Measurements from ENCODE around the gene IZUMO4.

The IZUMO4 gene, protein sequence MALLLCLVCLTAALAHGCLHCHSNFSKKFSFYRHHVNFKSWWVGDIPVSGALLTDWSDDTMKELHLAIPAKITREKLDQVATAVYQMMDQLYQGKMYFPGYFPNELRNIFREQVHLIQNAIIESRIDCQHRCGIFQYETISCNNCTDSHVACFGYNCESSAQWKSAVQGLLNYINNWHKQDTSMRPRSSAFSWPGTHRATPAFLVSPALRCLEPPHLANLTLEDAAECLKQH

DNA sequence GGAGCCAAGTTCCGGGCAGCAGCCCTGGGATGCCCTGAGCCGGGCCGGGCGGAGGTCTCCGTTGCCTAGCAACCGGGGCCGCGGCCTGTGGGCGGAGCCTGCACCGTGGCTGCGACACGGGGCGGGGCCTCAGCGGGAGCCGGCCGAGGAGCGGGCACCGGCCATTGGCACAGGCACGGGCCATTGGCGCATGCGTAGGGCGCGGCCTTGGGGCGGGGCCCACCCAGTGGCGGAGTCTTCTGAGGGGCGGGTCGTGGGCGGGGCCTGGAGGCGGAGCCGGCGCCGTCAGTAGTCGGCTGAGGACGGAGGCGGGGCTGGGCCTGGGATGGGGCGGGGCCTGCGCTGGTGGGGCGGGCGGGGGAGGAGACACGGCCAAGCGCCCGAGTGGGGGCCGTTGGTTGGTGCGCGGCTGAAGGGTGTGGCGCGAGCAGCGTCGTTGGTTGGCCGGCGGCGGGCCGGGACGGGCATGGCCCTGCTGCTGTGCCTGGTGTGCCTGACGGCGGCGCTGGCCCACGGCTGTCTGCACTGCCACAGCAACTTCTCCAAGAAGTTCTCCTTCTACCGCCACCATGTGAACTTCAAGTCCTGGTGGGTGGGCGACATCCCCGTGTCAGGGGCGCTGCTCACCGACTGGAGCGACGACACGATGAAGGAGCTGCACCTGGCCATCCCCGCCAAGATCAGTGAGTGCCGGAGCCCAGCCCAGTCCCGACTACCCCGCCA, at the start of gene IZUMO4:
IZUMO4 (plus strand) TSS at position 436 of the 723 bp plus-strand sequence; CDS start at position 467, 31 bp downstream.
- peak; percentile 99 for DNase-seq (ENCODE audit: low spot score)

DNA sequence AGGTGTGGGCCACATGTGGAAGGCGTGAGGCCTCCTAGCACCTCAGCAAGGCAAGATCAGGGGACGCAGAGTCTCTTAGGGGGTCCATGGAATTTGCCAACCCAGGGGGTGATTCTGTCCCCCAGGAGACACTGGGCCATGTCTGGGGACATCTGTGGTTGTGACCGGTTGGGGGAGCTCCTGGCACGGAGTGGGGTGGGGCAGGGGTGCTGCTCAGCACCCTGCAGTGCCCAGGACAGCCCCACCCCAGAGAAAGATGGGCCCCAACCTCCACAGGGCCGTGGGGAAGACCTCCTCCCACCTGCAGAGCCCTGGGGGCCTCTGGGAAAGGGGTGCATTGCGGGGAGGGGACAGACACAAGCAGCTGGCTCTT, 49.7 kb upstream of the IZUMO4 start:
- DNase-seq (ENCODE audit: low spot score): no peak

DNA sequence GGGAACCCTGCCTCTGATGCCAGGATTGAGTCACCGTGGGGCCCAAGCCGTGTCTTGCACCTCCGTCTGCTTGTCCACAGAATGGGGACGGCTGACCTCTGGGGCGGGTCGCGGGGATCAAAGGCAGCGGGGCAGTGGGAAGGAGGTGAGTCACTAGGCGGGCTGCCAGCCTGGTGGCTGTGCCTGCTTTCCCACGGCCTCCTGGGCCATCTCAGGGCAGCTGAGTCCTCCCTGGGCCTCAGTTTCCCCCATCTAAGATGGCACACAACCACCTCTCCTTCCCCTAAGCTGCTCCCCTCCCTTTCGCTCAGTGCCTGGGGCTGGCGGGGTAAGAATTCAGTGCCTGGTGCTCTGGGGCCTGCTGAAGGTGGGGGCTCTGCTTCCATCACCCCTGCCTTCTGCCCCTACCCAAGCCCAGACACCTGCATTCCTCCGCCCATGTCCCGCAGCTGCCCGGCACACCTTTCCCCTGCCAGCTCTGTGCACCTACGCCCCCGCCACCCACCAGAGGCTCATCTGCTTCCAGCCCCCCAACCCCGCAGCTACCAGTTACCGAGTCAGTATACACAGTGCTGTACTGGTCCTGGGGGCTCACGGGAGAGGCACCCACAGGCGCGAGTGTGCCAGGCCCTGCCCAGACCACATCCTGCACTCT, 49.1 kb upstream of the IZUMO4 start:
- DNase-seq (ENCODE audit: low spot score): no peak

DNA sequence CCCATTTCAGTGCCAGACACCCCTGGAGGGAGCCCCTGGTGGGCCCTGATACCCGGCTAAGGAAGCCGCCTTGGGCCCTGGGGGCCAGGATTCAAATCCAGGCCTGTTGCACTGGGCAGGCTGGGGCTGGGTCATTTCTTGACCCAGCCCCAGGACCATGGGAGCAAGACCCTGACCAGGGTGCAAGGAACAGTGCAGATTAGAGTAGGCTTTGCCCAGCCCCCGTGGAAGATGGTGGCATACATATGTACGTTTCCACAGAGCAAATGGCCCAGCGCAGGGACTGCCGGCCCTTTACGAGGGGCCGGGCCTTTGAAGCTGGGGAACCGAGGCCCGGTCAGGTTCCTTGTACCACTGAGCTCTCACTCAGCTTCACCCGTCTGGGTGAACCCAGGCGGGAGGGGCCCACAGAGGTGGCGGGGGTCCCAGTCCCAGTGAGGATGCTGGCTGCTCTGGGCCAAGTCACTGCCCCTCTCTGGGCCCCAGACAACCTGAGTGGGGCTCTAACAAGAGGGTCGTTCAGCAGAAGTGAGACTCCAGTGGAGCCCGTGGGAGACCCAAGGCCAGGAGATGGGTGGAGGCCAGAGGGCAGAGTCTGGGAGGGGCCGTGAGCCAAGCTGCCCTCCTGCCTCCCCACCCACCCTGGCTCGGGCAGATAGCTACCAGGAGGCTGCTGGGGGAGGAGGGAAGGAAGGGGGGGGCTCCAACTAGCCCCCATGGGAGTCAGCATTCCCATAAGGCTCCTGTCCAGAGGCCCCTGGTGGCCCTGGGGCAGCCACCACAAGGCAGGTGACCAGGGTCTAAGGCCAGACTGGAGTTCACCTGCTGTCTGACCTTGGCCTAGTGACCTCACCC, 48.4 kb upstream of the IZUMO4 start:
- DNase-seq (ENCODE audit: low spot score): no peak

DNA sequence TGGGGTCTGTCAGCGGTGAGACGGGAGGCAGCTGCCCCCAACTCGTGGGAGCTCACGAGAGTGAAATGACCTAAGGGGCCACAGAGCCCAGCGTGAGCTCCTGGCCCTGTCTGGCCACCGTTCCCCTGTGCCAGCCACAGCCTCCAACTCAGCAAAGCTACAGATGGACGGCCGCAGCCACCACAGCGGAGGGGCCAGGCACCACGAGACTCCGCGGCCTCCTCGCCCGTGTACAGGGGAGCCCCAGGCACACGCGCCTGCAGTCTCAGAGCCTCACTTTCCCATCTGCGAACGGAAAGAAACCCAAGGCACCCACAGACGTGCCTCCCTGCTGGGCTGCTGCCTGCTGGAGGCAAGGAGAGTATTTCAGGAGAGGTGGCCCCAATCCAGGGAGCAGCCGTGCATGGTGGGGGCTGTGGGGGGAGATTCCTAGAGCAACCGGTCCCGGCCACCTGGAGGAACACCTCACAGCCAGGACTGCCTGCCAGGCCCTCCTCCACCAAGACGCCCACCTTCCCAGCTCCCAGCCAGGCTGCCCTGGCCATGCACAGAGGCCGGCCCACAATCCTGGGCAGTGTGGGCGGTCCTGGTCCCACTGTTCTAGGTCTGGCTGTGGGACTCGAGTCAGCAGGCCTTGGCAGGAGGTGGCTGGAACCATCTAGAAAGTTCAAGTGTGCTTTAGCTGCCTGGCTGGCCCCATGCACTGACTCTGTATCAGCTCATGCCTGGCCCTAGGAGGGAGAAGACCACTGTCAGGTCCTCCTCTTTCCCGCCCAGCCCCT, 47.6 kb upstream of the IZUMO4 start:
- peak; percentile 63 for DNase-seq (ENCODE audit: low spot score)

DNA sequence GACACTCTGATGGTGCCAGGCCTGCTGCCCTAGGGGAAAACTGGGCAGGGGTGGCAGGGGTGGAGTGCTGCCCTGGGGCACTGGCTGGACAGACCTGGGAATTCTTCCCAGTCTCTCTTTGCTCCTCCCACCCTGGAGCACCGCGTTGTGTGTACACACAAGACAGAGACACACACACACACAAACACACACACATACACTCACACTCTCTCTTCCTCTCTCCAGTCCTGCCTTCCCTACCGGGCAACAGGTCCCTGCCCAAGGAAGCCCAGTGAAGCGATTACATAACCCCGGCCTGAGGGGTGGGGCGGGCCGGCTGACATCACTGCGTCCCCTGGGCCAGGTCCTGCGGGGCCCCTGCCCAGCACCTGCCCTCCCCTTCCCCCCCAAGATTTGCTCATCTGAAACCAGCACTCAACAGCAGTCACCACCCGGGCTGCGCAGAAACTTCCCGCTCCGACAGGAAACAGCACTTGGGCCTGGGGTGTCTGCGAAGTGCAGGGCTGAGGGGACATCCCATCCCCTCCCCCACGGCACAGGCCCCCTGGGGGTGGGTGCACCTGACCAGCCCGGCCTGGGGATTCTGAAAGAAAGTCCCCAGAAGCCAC, 46.9 kb upstream of the IZUMO4 start:
- DNase-seq (ENCODE audit: low spot score): peak; percentile 85

DNA sequence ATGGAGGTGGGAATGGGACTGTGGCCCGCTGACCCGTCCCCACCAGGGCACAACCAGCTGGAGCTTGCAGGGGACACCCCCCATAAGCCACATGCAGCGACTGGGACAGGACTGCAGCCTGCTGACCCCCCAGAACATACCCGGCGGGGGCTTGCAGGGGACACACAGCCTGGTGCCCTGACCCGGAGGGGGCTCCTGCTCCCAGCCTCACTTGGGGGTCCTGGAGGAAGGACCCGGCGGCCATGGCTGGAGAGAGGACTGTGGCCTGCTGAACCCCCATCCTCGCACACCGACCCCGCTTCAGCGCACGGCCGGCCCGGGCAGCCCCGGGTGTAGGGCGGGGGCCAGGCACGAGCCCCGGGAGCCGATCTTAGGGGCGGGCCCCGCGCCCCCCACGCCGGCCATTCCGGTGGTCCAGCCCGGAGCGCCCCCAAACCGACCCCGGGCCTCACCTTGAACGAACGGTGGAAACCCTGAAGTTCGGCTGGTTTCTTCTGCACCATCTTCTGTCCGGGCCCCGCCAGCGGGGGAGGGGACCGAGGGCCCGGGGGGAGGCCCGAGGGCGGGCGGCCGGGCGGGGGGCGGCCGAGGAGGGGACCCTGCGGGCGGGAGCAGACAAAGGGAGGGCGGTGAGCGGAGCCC, 46.2 kb upstream of the IZUMO4 start:
- DNase-seq (ENCODE audit: low spot score): no peak

DNA sequence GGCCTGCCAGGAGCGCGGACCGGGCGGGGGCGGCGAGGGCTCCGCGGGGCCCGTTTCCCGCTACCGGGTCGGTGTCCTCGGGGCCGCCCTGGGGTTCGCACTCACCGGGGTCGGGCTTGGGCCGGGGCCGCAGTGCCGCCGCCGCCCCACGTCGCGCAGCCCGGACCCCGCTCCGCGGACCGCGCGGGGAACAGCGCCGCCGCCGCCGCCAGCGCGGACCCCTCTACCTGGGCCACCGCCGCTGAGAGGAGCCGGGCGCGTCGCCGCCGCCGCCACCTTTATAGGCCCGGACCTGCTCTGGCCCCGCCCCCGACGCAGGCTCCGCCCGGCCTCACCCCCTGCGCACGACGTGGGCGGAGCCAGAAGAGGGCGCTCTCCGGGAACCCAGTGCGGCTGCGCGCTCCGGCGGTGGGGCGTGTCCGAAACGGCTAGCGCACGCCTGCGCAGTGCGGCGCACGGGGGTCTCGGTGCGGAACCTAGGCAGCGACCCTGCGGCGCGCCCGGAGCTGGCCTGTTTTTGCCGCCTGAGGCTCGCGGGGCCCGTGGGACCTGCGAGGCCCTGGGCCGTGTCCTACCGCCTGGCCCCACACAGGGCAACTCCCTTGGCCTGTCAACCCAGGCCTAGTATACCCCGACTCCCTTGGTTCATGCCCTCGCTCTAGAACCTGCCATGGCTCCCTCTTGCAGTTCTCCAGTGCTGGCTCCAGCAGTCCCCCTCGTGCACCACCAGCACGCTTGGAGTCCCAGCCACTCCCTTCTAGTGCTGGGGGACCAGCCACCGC, 45.5 kb upstream of the IZUMO4 start, which contains the start of gene MKNK2:
MKNK2 (minus strand) TSS at position 254 of the 782 bp plus-strand sequence. CDS start 393 bp downstream, outside the sequence.
- DNase-seq (ENCODE audit: low spot score): peak; percentile 95

DNA sequence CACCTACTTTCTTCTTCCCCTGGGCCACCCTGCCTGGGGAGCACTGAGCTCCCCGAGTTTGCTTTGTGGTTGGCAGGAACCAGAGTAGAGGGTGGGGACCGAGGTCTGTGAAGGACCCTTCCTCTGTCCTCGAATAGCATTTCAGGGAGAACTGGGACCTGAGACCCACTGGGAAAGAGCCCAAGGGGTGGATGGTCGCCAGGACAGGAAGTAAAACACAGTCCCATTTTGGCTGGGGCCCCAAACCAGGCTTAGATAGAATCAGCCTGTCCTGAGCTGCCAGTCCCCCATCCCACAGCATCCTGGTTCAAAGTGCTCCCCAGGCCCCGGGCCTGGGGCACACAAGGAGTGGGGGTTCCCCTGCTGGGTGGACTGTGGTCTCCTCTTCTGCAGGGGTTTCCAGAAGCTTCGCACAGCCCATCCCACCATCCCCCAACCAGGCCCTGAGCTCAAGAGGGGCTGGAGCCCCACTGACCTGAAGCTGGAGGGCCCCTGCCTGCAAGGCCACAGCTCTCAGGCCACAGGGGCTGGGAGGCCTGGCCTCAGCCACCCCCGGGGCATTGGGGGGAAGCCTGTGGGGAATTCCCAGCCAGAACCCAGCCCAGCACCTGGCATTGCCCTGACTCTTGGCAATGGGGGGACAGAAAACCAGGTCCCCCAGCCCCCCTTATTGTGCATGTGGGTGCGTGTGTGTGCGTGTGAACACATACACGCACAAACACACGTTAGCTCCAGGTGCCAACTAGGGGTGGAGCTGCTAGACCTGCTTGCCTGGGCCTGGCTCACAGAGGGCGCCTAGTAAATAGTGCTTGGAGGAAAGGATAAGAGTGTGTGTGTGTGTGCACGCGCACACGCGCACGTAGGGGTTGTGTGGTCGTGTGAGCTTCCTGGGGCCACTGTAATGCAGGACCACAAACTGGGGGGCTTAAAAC, 44.7 kb upstream of the IZUMO4 start:
- DNase-seq (ENCODE audit: low spot score): no peak

DNA sequence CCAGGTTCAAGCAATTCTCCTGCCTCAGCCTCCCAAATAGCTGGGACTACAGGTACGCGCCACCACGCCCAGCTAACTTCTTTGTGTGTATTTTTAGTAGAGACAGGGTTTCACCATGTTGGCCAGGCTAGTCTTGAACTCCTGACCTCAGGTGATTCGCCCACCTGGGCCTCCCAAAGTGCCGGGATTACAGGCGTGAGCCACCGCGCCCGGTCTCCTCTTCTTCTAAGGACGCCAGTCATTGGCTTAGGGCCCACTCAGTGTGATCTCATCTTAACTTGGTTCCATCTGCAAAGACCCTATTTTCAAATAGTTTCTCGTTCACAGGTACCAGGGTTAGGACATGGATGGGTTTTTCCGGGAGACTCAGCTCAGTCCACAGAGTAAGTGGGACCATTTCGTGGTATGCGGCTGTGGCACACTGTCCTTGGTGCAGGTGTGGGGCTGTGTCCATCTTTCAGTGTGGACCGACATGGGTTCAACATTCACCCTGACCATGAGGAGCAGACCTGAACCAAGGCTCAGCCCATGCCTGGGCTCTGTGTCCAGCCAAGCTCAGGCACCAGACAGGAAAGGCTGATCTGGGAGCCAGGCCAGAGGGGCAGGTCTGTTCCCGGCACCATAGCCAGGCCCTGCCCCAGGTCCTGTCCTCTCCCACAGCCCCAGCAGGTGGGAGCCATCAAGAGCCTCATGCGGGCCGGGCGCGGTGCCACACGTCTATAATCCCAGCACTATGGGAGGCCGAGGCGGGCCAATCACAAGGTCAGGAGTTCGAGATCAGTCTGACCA, 42.9 kb upstream of the IZUMO4 start:
- DNase-seq (ENCODE audit: low spot score): peak; percentile 53

DNA sequence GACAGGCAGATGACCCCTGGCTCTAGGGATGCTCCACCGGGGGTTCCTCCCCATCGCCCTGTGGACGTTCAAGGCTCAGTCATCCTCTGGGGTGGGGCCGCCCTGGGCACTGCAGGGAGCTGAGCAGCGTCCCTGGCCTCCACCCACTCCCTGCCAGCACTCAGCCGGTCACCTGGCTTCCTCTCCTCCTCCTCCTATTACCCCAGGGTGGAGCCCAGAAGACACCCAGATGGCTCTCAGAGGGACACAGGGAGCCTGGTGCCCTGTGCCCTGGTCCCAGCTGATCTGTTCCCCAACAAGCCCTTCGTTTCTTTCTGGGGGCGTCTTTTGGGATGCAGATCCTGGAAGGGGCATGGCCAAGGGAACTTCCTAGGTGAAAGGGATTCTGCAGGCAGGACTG, 42.0 kb upstream of the IZUMO4 start:
- no peak for DNase-seq (ENCODE audit: low spot score)

DNA sequence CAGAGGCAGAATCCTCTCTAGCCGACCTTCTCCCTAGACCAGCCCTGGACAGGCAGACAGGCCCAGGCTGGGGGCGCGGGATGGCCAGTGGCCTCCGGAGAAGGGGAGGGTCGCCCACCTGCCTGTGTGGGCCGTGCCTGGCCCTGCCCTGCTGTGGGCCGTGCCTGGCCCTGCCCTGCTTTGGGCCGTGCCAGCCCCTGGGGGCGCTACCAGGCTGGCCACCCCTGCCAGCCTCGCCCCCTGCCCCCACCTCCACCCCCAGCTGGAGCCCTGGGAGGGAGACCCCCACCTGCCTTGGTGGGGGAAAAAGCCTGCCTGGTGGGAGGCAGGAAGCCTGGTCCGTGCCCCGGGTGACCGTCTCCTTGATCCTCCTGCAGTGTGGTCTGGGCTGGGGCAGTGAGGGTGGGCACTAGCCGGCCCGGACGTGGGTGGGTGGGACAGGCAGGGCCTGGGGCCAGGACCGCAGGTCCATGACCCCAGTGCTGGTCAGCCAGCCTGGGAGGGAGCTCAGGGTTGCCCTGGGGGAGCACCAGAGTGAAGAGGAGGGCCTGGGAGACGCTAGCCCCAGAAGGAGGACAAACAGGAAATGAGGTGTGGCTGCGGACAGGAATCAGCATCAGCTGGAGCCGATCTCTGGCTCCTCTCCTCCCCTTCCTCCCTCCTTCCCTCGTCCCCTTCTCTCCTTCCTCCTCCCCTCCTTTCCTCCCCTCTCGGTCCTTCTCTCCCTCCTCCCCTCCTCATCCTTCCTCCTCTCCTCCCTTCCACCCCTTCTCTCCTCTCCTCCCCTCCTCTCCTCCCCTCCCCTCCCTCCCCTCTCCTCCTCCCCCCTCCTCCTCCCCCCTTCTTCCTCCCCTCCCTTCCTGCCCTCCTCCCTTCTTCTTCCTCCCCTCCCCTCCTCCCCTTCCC, 40.5 kb upstream of the IZUMO4 start:
- DNase-seq (ENCODE audit: low spot score): no peak

DNA sequence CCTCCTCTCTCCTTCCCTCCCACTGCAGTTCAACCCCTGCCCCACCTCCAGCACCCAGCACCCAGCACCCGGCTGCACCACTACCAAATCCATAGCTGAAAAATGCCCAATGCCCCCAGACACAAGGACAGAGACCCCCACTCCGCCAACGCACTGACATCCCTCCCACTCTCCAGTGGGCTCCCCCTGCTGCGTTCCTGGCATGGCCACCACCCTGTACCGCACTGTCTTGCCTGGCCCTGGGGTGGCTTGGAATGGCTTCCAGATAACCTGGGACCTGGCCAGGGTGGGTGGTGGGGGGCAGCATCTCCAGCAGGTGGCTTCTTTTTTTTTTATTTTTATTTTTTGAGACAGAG, 39.9 kb upstream of the IZUMO4 start:
- no peak for DNase-seq (ENCODE audit: low spot score)

DNA sequence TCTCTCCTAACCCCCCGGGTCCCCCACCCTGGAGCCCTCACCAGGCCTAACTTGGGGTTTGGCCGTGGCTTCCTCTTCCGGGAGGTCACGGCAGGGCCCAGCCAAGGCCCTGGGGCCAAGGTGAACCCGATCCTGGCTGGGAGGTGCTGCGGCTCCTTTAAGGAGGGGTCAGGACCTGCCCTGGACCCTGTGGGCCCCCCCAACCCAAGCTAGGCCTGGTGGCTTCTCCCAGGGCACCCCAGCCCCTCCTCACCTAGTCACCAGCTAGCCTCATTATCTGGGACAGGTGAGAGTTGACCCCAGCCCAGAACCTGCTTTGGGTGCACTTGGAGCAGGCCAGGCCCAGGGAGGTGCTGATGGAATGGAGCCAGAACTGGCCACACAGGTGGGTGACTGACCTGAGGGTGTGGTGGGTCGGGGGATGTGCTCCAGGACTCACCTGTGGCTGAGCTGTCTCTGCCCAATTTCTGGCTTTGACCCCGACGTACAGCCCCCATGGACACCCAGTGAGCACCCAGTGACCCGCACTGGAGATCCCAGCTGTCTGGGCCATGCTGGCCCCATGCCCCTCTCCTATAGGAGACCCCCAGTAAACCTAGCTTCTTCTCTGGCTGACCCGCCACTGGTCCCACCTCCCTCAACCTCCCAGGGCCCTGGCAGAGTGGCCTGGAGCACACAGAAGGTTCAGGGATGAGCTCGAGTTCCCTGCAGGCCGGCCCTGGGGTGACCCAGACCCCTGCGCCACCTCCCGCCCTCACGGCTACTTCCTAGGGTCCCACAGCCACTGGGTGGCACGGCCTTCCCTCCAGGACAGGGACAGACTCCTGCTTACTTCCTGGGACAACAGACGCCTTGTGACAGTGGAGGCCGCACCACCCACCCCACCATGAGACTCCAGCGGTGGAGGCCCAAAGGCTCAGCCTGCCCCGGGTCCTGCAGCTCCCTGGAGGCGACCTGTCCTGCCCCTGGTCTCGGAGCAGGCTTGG, 38.9 kb upstream of the IZUMO4 start:
- DNase-seq (ENCODE audit: low spot score): no peak

Data from Ammon's horn (tissue), 1 donor.